H1 (cell line): ENCODE results near the gene OR2J2. TPM values are rescaled to one million over a fixed set of nuclear protein-coding genes. Genes with fewer than 3 reads are reported as not detected.

Source experiments
- CTCF ChIA-PET: fragments of 300-600 bp; sonication (Branson Sonifier 250); formaldehyde crosslinking; loops from one replicate; lab custom pipeline; 2021; ENCODE audit not compliant: partially characterized antibody; lab: Charles Lee
- POLR2A ChIA-PET: fragments of 300-600 bp; sonication (Branson Sonifier 250); formaldehyde crosslinking; loops from one replicate; lab custom pipeline; 2021; ENCODE audit warnings: inconsistent platforms; ENCODE audit not compliant: partially characterized antibody; lab: Charles Lee
- DNase-seq, 2 experiments: peaks; one replicate each; pipeline versions ENCODE4 v3.0.0 to v3.0.0-alpha.2; 2010 to 2022; ENCODE audit warnings: low spot score in 2 of 2, low read depth in 1 of 2, mixed read lengths in 1 of 2
- FAIRE-seq: peaks from 2 replicates; lab custom pipeline; 2011; peaks lifted over from hg19 to GRCh38; lab: Jason Lieb, UNC
- H2AFZ ChIP-seq: 2 replicates; pipeline ENCODE4 v1.8.1; 2012; ENCODE audit warnings: low read length, inconsistent platforms
- H2AK5ac ChIP-seq: 2 replicates; pipeline ENCODE4 v1.6.1; 2013; ENCODE audit warnings: low read depth, low read length
- H2BK120ac ChIP-seq: replicated peaks from 2 replicates; pipeline ENCODE3; 2013; ENCODE audit warnings: low read depth, low read length, inconsistent platforms
- H2BK12ac ChIP-seq: 2 replicates; pipeline ENCODE4 v1.6.1; 2013; ENCODE audit warnings: low read depth, low read length
- H2BK15ac ChIP-seq: 2 replicates; pipeline ENCODE4 v1.6.1; 2013; ENCODE audit warnings: low read length
- H2BK20ac ChIP-seq: 2 replicates; pipeline ENCODE4 v1.6.1; 2013; ENCODE audit warnings: low read length
- H2BK5ac ChIP-seq: 2 replicates; pipeline ENCODE4 v1.6.1; 2013; ENCODE audit warnings: low read depth, low read length
- H3K14ac ChIP-seq: 2 replicates; pipeline ENCODE4 v1.6.1; 2013; ENCODE audit warnings: inconsistent platforms; ENCODE audit not compliant: insufficient read length
- H3K18ac ChIP-seq: 2 replicates; pipeline ENCODE4 v1.6.1; 2013; ENCODE audit warnings: low read length; ENCODE audit errors: extremely low read depth
- H3K23ac ChIP-seq: 2 replicates; pipeline ENCODE4 v1.6.1; 2013; ENCODE audit warnings: inconsistent platforms; ENCODE audit not compliant: insufficient read length
- H3K23me2 ChIP-seq: 2 replicates; pipeline ENCODE4 v1.6.1; 2013; ENCODE audit warnings: low read depth, low read length
- H3K27ac ChIP-seq: 2 replicates; pipeline ENCODE4 v1.6.1; 2011; ENCODE audit warnings: low read depth, low read length, inconsistent platforms
- H3K27me3 ChIP-seq, 4 experiments: replicated peaks in 1 of 4; 1 replicate in 1 of 4; 2 replicates in 3 of 4; pipeline versions ENCODE4 v1.6.1 to v1.8.1; 2011 to 2013; ENCODE audit warnings: low read length in 3 of 4, mild to moderate bottlenecking in 3 of 4, inconsistent platforms in 2 of 4, mixed read lengths in 2 of 4, moderate library complexity in 1 of 4; ENCODE audit not compliant: control insufficient read depth in 3 of 4, insufficient read depth in 3 of 4; ENCODE audit errors: extremely low read depth in 1 of 4
- H3K36me3 ChIP-seq, 4 experiments: 2 replicates each; pipeline versions ENCODE4 v1.6.1 to v1.8.1; 2011 to 2013; ENCODE audit warnings: mild to moderate bottlenecking in 4 of 4, low read length in 3 of 4, moderate library complexity in 2 of 4, control low read depth in 1 of 4, inconsistent platforms in 1 of 4; ENCODE audit not compliant: insufficient read depth in 4 of 4, control insufficient read depth in 2 of 4
- H3K4ac ChIP-seq: replicated peaks from 2 replicates; pipeline ENCODE3; 2013; ENCODE audit warnings: low read length, low read depth, mixed read lengths, inconsistent platforms; ENCODE audit not compliant: insufficient read length
- H3K4me1 ChIP-seq, 4 experiments: replicated peaks in 1 of 4; 1 replicate in 1 of 4; 2 replicates in 3 of 4; pipeline versions ENCODE4 v1.6.1 to v1.8.1; 2011 to 2013; ENCODE audit warnings: low read length in 3 of 4, inconsistent platforms in 2 of 4, mixed read lengths in 1 of 4; ENCODE audit not compliant: insufficient read depth in 4 of 4, control insufficient read depth in 3 of 4
- H3K4me2 ChIP-seq, 2 experiments: 2 replicates each; pipeline versions ENCODE4 v1.6.1 to v1.8.1; 2011 to 2013; ENCODE audit warnings: low read depth in 2 of 2, low read length in 2 of 2, control low read depth in 1 of 2, inconsistent platforms in 1 of 2, mild to moderate bottlenecking in 1 of 2; ENCODE audit not compliant: insufficient read depth in 1 of 2
- H3K4me3 ChIP-seq, 4 experiments: fragments of 200-600, 300-600 bp in 1 of 4; sonication (generic), shearing (Covaris generic), sonication (Bioruptor Twin) in 1 of 4; 2 replicates each; pipeline versions ENCODE4 v1.5.1 to v1.8.1; 2011 to 2016; ENCODE audit warnings: low read length in 4 of 4, low read depth in 3 of 4, control low read depth in 2 of 4, inconsistent platforms in 2 of 4, mild to moderate bottlenecking in 2 of 4, mixed read lengths in 1 of 4, moderate library complexity in 1 of 4; ENCODE audit not compliant: insufficient read depth in 2 of 4; ENCODE audit errors: extremely low read depth in 1 of 4
- H3K56ac ChIP-seq: replicated peaks from 2 replicates; pipeline ENCODE3; 2013; ENCODE audit warnings: low read depth, mild to moderate bottlenecking, mixed read lengths, low read length, inconsistent platforms; ENCODE audit not compliant: insufficient read length
- H3K79me1 ChIP-seq: 2 replicates; pipeline ENCODE4 v1.6.1; 2013; ENCODE audit warnings: low read depth, low read length, control low read depth
- H3K79me2 ChIP-seq, 2 experiments: 2 replicates each; pipeline versions ENCODE4 v1.6.1 to v1.8.1; 2012 to 2013; ENCODE audit warnings: low read length in 2 of 2, mild to moderate bottlenecking in 2 of 2, inconsistent platforms in 1 of 2; ENCODE audit not compliant: insufficient read depth in 2 of 2, control insufficient read depth in 1 of 2
- H3K9ac ChIP-seq, 4 experiments: replicated peaks in 1 of 4; 1 replicate in 1 of 4; 2 replicates in 3 of 4; pipeline versions ENCODE4 v1.6.1 to v1.8.1; 2011 to 2013; ENCODE audit warnings: low read depth in 3 of 4, low read length in 3 of 4, control low read depth in 2 of 4, mild to moderate bottlenecking in 2 of 4, moderate library complexity in 2 of 4, inconsistent platforms in 1 of 4; ENCODE audit errors: extremely low read depth in 1 of 4
- H3K9me3 ChIP-seq, 2 experiments: 2 replicates each; pipeline versions ENCODE4 v1.6.1 to v1.8.1; 2012 to 2013; ENCODE audit warnings: mild to moderate bottlenecking in 2 of 2, moderate library complexity in 2 of 2, control low read depth in 1 of 2, inconsistent platforms in 1 of 2, low read depth in 1 of 2, low read length in 1 of 2, mixed read lengths in 1 of 2; ENCODE audit not compliant: insufficient read depth in 2 of 2
- H4K20me1 ChIP-seq, 2 experiments: replicated peaks in 1 of 2; 2 replicates each; pipeline versions ENCODE3 to v1.8.1; 2011 to 2013; ENCODE audit warnings: inconsistent platforms in 2 of 2, low read length in 2 of 2, mild to moderate bottlenecking in 1 of 2; ENCODE audit not compliant: insufficient read depth in 2 of 2, control insufficient read depth in 1 of 2
- H4K5ac ChIP-seq: 2 replicates; pipeline ENCODE4 v1.6.1; 2013; ENCODE audit warnings: low read length, low read depth, mixed read lengths, inconsistent platforms; ENCODE audit not compliant: insufficient read length
- H4K8ac ChIP-seq: 2 replicates; pipeline ENCODE4 v1.8.0; 2013; ENCODE audit warnings: mild to moderate bottlenecking, moderate library complexity, low read length, inconsistent platforms; ENCODE audit not compliant: insufficient read depth; ENCODE audit errors: extremely low read depth
- H4K91ac ChIP-seq: replicated peaks from 2 replicates; pipeline ENCODE3; 2013; ENCODE audit warnings: low read length, mixed read lengths, inconsistent platforms; ENCODE audit not compliant: insufficient read length
- BRCA1 ChIP-seq: IDR thresholded peaks from 2 replicates; pipeline ENCODE4 v1.6.1; 2012; ENCODE audit warnings: low read depth, low read length, improper control_type of control experiment
- CBX8 ChIP-seq: fragments of 300-800, 300-1000 bp; sonication (generic); IDR thresholded peaks from 2 replicates; pipeline ENCODE4 v1.7.1; 2016; ENCODE audit warnings: low read depth, low read length, borderline replicate concordance
- CHD1 ChIP-seq: IDR thresholded peaks from 2 replicates; pipeline ENCODE4 v1.6.1; 2012; ENCODE audit warnings: low read depth, low read length, improper control_type of control experiment
- GTF2F1 ChIP-seq: IDR thresholded peaks from 2 replicates; pipeline ENCODE4 v1.6.1; 2012; ENCODE audit warnings: low read depth, low read length, improper control_type of control experiment, borderline replicate concordance
- HDAC6 ChIP-seq: IDR thresholded peaks from one replicate; pipeline ENCODE4 v1.7.1; 2012; ENCODE audit warnings: low read depth, mild to moderate bottlenecking, inconsistent platforms, low read length, moderate library complexity
- KDM4A ChIP-seq: IDR thresholded peaks from one replicate; pipeline ENCODE4 v1.7.1; 2012; ENCODE audit warnings: low read depth, mild to moderate bottlenecking, moderate library complexity, low read length, inconsistent platforms; ENCODE audit not compliant: severe bottlenecking
- KDM5A ChIP-seq: fragments of 200-600 bp; IDR thresholded peaks from 2 replicates; pipeline ENCODE4 v1.7.1; 2012; ENCODE audit warnings: mild to moderate bottlenecking, low read length, inconsistent platforms, mixed read lengths
- RAD21 ChIP-seq, 2 experiments: IDR thresholded peaks in 1 of 2; conservative IDR thresholded peaks in 1 of 2; 2 replicates each; pipeline ENCODE4 v1.6.1; 2011; ENCODE audit warnings: low read depth in 2 of 2, low read length in 2 of 2, improper control_type of control experiment in 1 of 2, inconsistent platforms in 1 of 2, mild to moderate bottlenecking in 1 of 2, moderate library complexity in 1 of 2
- RXRA ChIP-seq: IDR thresholded peaks from 2 replicates; pipeline ENCODE4 v1.6.1; 2011; ENCODE audit warnings: low read depth, mild to moderate bottlenecking, low read length, moderate library complexity; ENCODE audit not compliant: insufficient read depth
- SIRT6 ChIP-seq: IDR thresholded peaks from one replicate; pipeline ENCODE4 v1.7.1; 2012; ENCODE audit warnings: low read length, inconsistent platforms
- SP1 ChIP-seq: IDR thresholded peaks from 2 replicates; pipeline ENCODE4 v1.6.1; 2011; ENCODE audit warnings: low read depth, low read length
- TAF7 ChIP-seq: optimal IDR thresholded peaks from 2 replicates; pipeline ENCODE3; 2011; ENCODE audit warnings: low read depth, mild to moderate bottlenecking, inconsistent platforms, low read length, moderate library complexity, borderline replicate concordance
- WGBS, 2 experiments: shearing (Covaris generic) in 1 of 2; methylation state at CpG; one replicate each; pipeline versions ENCODE4 v1.1.6 to v1.1.7; 2013 to 2015; ENCODE audit warnings: low lambda C conversion rate in 2 of 2, mixed read lengths in 2 of 2, inconsistent platforms in 1 of 2, low coverage in 1 of 2, missing lambda C conversion rate in 1 of 2; ENCODE audit not compliant: insufficient replicate concordance in 2 of 2, insufficient coverage in 1 of 2, insufficient read length in 1 of 2; ENCODE audit errors: extremely low coverage in 1 of 2, missing lambda C conversion rate in 1 of 2; 5-methylcytosine and 5-hydroxymethylcytosine counted together
- polyA plus RNA-seq, 7 experiments: library from polyadenylated mRNA; depleted of rRNA in 3 of 7; stranded (reverse) in 5 of 7; unstranded in 2 of 7; fragments of >200 nt in 5 of 7; fragments of 200-250 nt in 2 of 7; gene quantifications; 1 replicate in 5 of 7; 2 replicates in 1 of 7; 4 replicates in 1 of 7; pipeline versions ENCODE4 v1.2.1 to v1.2.3, GENCODE V29; 2011 to 2013; ENCODE audit warnings: missing spikeins in 2 of 7, mixed read lengths in 2 of 7
- total RNA-seq: library from RNA; stranded (reverse); fragmentation: NEBNext Ultra II Directional; extraction: Animal tissue kit (Norgen Biotek cat#: 25700); gene quantifications from 2 replicates; pipeline ENCODE4 v1.2.1, GENCODE V29; 2021
- TF ChIP-seq, protein P1 (sequence below): IDR thresholded peaks from 2 replicates; pipeline ENCODE4 v1.6.1; 2012; ENCODE audit warnings: inconsistent platforms

OR2J2 gene
- total and polyA plus RNA-seq, 2 of the 8 experiments (the other 6 are each of a cell fraction or from before 2014, with no cell fraction given), result not detected

GRCh38 chr6:29147074-29147473, 23.6 kb upstream of the OR2J2 start:
- Histone ChIP-seq H3K36me3 (no peaks in the 10 kb centered on the region), H3K9ac (no peak overlapping the region), H3K9me3 (peaks cover 14 to 15% of the 10 kb centered on the region in 2 experiments), H3K79me1 (no peaks in the 10 kb centered on the region), H3K18ac (no peak overlapping the region), H2BK15ac (no peak overlapping the region), H3K23me2 (no peaks in the 10 kb centered on the region), H3K27ac (no peak overlapping the region), H3K4ac (no peak overlapping the region), H2BK5ac (no peak overlapping the region), H2AFZ (no peak overlapping the region), H3K79me2 (no peaks in the 10 kb centered on the region), H3K4me1 (no peaks in the 10 kb centered on the region), H4K8ac (no peak overlapping the region), H2BK120ac (no peak overlapping the region), H2BK20ac (no peak overlapping the region), H3K56ac (no peak overlapping the region), H2AK5ac (no peak overlapping the region), H3K27me3 (no peaks in the 10 kb centered on the region), H2BK12ac (no peak overlapping the region), H4K5ac (no peak overlapping the region), H3K4me3 (no peak overlapping the region), H3K14ac (no peak overlapping the region), H4K91ac (no peak overlapping the region), H4K20me1 (no peaks in the 10 kb centered on the region), H3K23ac (no peak overlapping the region), H3K4me2 (no peak overlapping the region)
- CTCF ChIA-PET, result no interaction called here
- no peak for FAIRE-seq
- POLR2A ChIA-PET, result no interaction called here
- no peak for DNase-seq
- WGBS, 2 experiments, result 90% methylated on average over 3 of the region's 3 CpGs; no CpG with 5 or more reads in 1 of the 2 experiments
- TF ChIP-seq SP1 (no peak), GTF2F1 (no peak), TAF7 (no peak), HDAC6 (no peak), SIRT6 (no peak), RXRA (no peak), BRCA1 (no peak), RAD21 (IDR thresholded peaks at IDR 0.05 in 1 of 2, conservative IDR thresholded peaks at IDR 0.05 in 1 of 2; ENCODE audit: low read depth in 2 of 2, low read length in 2 of 2) (no peak), KDM4A (no peak), KDM5A (no peak), CHD1 (no peak), CBX8 (no peak)
- TF ChIP-seq, protein P1, sequence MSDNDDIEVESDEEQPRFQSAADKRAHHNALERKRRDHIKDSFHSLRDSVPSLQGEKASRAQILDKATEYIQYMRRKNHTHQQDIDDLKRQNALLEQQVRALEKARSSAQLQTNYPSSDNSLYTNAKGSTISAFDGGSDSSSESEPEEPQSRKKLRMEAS, result no peak
